ENCODE results near the gene GRIK1. TPM values are rescaled to one million over a fixed set of nuclear protein-coding genes. Genes with fewer than 3 reads are reported as not detected.

Gene GRIK1
- polyA plus RNA-seq, 1 donor (not counting 4 experiments of a cell fraction or from before 2014, with no cell fraction given) = not detected

- Histone ChIP-seq H3K36me3 (ENCODE audit: control insufficient read depth in 2 of 2, extremely low read depth in 1 of 2, insufficient read depth in 2 of 2, low read length in 2 of 2) (no peaks in the 10 kb centered on the region), H3K79me2 (ENCODE audit: control insufficient read depth, insufficient read depth, low read length) (no peaks in the 10 kb centered on the region), H4K20me1 (ENCODE audit: control insufficient read depth, extremely low read depth, insufficient read depth, low read length) (no peaks in the 10 kb centered on the region), H3K27me3 (ENCODE audit: control insufficient read depth, extremely low read depth, insufficient read depth, low read length) (no peaks in the 10 kb centered on the region), H3K9me1 (ENCODE audit: control insufficient read depth, extremely low read depth, insufficient read depth, low read length) (no peaks in the 10 kb centered on the region), H3K9ac (ENCODE audit: control insufficient read depth, extremely low read depth, insufficient read depth, low read length) (no peak overlapping the region), H3K4me1 (ENCODE audit: control insufficient read depth, extremely low read depth, insufficient read depth, low read length) (no peaks in the 10 kb centered on the region), H3K4me2 (ENCODE audit: control insufficient read depth, extremely low read depth, insufficient read depth, low read depth, low read length) (no peak overlapping the region), H3K27ac (ENCODE audit: control insufficient read depth, insufficient read depth, low read length) (no peak overlapping the region), H3K4me3 (ENCODE audit: control insufficient read depth in 2 of 3, extremely low read depth in 1 of 3, insufficient read depth in 2 of 3, low read depth in 1 of 3, low read length in 3 of 3) (no peak overlapping the region), H3K9me3 (ENCODE audit: control insufficient read depth, low read depth, low read length) (no peaks in the 10 kb centered on the region), H2AFZ (ENCODE audit: control insufficient read depth, low read length) (no peak overlapping the region)
- DNase-seq (ENCODE audit: low read depth, low spot score) = no peak
- no peak for TF ChIP-seq EZH2 (IDR thresholded peaks at IDR 0.05; ENCODE audit: low read length)
- TF ChIP-seq CTCF (optimal IDR thresholded peaks at IDR 0.05 in 1 of 3, IDR thresholded peaks at IDR 0.05 in 1 of 3, conservative IDR thresholded peaks at IDR 0.05 in 1 of 3; ENCODE audit: extremely low read depth in 1 of 3, insufficient read depth in 2 of 3, low read length in 3 of 3) = no peak
- FAIRE-seq = no peak
- dilution Hi-C loops (cut with MboI; ENCODE audit: extremely low pct_ligation_motif_present, low sequenced_read_pairs) = no loop called here
These were observed 410.7 kb downstream of the GRIK1 start for GRCh38 chr21:29529139-29529538.

- dilution Hi-C loops (cut with MboI; ENCODE audit: extremely low pct_ligation_motif_present, low sequenced_read_pairs) = no loop called here
These were observed 413.3 kb downstream of the GRIK1 start for GRCh38 chr21:29526545-29526944.

More at GRCh38 chr21:29526545-29526944, 413.3 kb downstream of the GRIK1 start:
- H3K4me1 ChIP-seq (ENCODE audit: control insufficient read depth, extremely low read depth, insufficient read depth, low read length) = no peaks in the 10 kb centered on the region
- no peak overlapping the region for H3K4me3 ChIP-seq (ENCODE audit: control insufficient read depth in 2 of 3, extremely low read depth in 1 of 3, insufficient read depth in 2 of 3, low read depth in 1 of 3, low read length in 3 of 3)
- no peaks in the 10 kb centered on the region for H3K79me2 ChIP-seq (ENCODE audit: control insufficient read depth, insufficient read depth, low read length)
- H3K36me3 ChIP-seq (ENCODE audit: control insufficient read depth in 2 of 2, extremely low read depth in 1 of 2, insufficient read depth in 2 of 2, low read length in 2 of 2) = no peaks in the 10 kb centered on the region
- no peak overlapping the region for H3K9ac ChIP-seq (ENCODE audit: control insufficient read depth, extremely low read depth, insufficient read depth, low read length)
- no peaks in the 10 kb centered on the region for H3K27me3 ChIP-seq (ENCODE audit: control insufficient read depth, extremely low read depth, insufficient read depth, low read length)
- no peak for DNase-seq (ENCODE audit: low read depth, low spot score)
- H4K20me1 ChIP-seq (ENCODE audit: control insufficient read depth, extremely low read depth, insufficient read depth, low read length) = no peaks in the 10 kb centered on the region
- no peak overlapping the region for H3K4me2 ChIP-seq (ENCODE audit: control insufficient read depth, extremely low read depth, insufficient read depth, low read depth, low read length)
- H3K27ac ChIP-seq (ENCODE audit: control insufficient read depth, insufficient read depth, low read length) = no peak overlapping the region
- TF ChIP-seq CTCF (optimal IDR thresholded peaks at IDR 0.05 in 1 of 3, IDR thresholded peaks at IDR 0.05 in 1 of 3, conservative IDR thresholded peaks at IDR 0.05 in 1 of 3; ENCODE audit: extremely low read depth in 1 of 3, insufficient read depth in 2 of 3, low read length in 3 of 3) (no peak), EZH2 (IDR thresholded peaks at IDR 0.05; ENCODE audit: low read length) (no peak)
- H2AFZ ChIP-seq (ENCODE audit: control insufficient read depth, low read length) = no peak overlapping the region
- FAIRE-seq = no peak
- no peaks in the 10 kb centered on the region for H3K9me3 ChIP-seq (ENCODE audit: control insufficient read depth, low read depth, low read length)
- H3K9me1 ChIP-seq (ENCODE audit: control insufficient read depth, extremely low read depth, insufficient read depth, low read length) = no peaks in the 10 kb centered on the region

All from keratinocyte (primary cell).